Endodermal cell (in vitro differentiated cells): ENCODE data around the gene CBR3. TPM values are rescaled to one million over a fixed set of nuclear protein-coding genes. Genes with fewer than 3 reads are reported as not detected.
"Not testable (repeated sequence)": the region's sequence is repeated elsewhere in the genome, so short reads cannot be mapped to it uniquely, and the experiment has no call there.

Source experiments
- DNase-seq: peaks from one replicate; pipeline ENCODE4 v3.0.0-alpha.2; 2017
- H3K27ac ChIP-seq: 2 replicates; pipeline ENCODE4 v1.5.1; 2013; ENCODE audit warnings: mild to moderate bottlenecking, low read depth, low read length, moderate library complexity
- H3K27me3 ChIP-seq: 2 replicates; pipeline ENCODE4 v1.6.1; 2013; ENCODE audit warnings: mild to moderate bottlenecking, low read length, moderate library complexity; ENCODE audit not compliant: insufficient read depth, control insufficient read depth, poor library complexity, severe bottlenecking
- H3K36me3 ChIP-seq: 2 replicates; pipeline ENCODE4 v1.7.0; 2013; ENCODE audit warnings: mild to moderate bottlenecking, low read length, moderate library complexity; ENCODE audit not compliant: control insufficient read depth, insufficient read depth
- H3K4me1 ChIP-seq: one replicate; pipeline ENCODE4 v1.7.0; 2013; ENCODE audit warnings: low read length; ENCODE audit not compliant: control insufficient read depth, insufficient read depth
- H3K4me3 ChIP-seq: 2 replicates; pipeline ENCODE4 v1.5.1; 2013; ENCODE audit warnings: mild to moderate bottlenecking, low read length, moderate library complexity
- H3K9ac ChIP-seq: 2 replicates; pipeline ENCODE4 v1.6.1; 2013; ENCODE audit warnings: mild to moderate bottlenecking, low read length, moderate library complexity; ENCODE audit not compliant: poor library complexity, severe bottlenecking; ENCODE audit errors: extremely low read depth
- H3K9me3 ChIP-seq: 2 replicates; pipeline ENCODE4 v1.6.1; 2013; ENCODE audit warnings: mild to moderate bottlenecking, low read length, moderate library complexity; ENCODE audit not compliant: control insufficient read depth
- H3K27ac Mint-ChIP-seq: 2 replicates; pipeline ENCODE4 v1.8.0; 2020; ENCODE audit warnings: mixed read lengths
- H3K27me3 Mint-ChIP-seq: 2 replicates; pipeline ENCODE4 v1.8.0; 2021; ENCODE audit warnings: mild to moderate bottlenecking, mixed read lengths; ENCODE audit not compliant: insufficient read depth
- H3K36me3 Mint-ChIP-seq: 2 replicates; pipeline ENCODE4 v1.8.0; 2020; ENCODE audit warnings: low read depth, mixed read lengths
- H3K4me1 Mint-ChIP-seq: 2 replicates; pipeline ENCODE4 v1.8.0; 2020; ENCODE audit warnings: mixed read lengths
- H3K4me3 Mint-ChIP-seq: 2 replicates; pipeline ENCODE4 v1.8.0; 2020; ENCODE audit warnings: mild to moderate bottlenecking, moderate library complexity, mixed read lengths
- H3K9me3 Mint-ChIP-seq: 2 replicates; pipeline ENCODE4 v1.8.0; 2020; ENCODE audit warnings: mild to moderate bottlenecking, mixed read lengths
- CTCF ChIP-seq: fragments of 200-600 bp; sonication (generic); conservative IDR thresholded peaks from 2 replicates; pipeline ENCODE4 v1.5.0; 2021; ENCODE audit warnings: antibody characterized with exemption, mild to moderate bottlenecking
- WGBS, 2 experiments: methylation state at CpG; one replicate each; pipeline versions ENCODE4 v1.1.5 to v1.1.7; 2013; ENCODE audit warnings: missing lambda C conversion rate in 2 of 2, mixed read lengths in 1 of 2; ENCODE audit not compliant: insufficient coverage in 1 of 2, insufficient read length in 1 of 2; 5-methylcytosine and 5-hydroxymethylcytosine counted together
- total RNA-seq, 2 donors: library from RNA; stranded (reverse); fragmentation: NEBNext Ultra II Directional in 1 of 2; extraction: Animal tissue kit (Norgen Biotek cat#: 25700) in 1 of 2; gene quantifications; 2 replicates in 1 of 2; 3 replicates in 1 of 2; pipeline ENCODE4 v1.2.1, GENCODE V29; 2021

Gene CBR3
- total RNA-seq, 2 donors from 2014 or later = not detected

- H3K4me1 Mint-ChIP-seq = peaks cover 5% of the 10 kb centered on the region
- TF ChIP-seq CTCF = peak; percentile 96
- Histone ChIP-seq H3K36me3 (no peaks in the 10 kb centered on the region), H3K9me3 (no peaks in the 10 kb centered on the region), H3K4me1 (no peaks in the 10 kb centered on the region), H3K27ac (no peak overlapping the region), H3K4me3 (no peak overlapping the region), H3K27me3 (peaks cover 16% of the 10 kb centered on the region), H3K9ac (no peak overlapping the region)
- H3K27ac Mint-ChIP-seq = no peak overlapping the region
- no peak overlapping the region for H3K4me3 Mint-ChIP-seq
- DNase-seq = peak; percentile 95
- peaks cover 21% of the 10 kb centered on the region for H3K27me3 Mint-ChIP-seq
- 2 to 11% methylated on average over 5 to 6 of the region's 6 CpGs for WGBS, 2 experiments
- H3K36me3 Mint-ChIP-seq = no peaks in the 10 kb centered on the region
- no peaks in the 10 kb centered on the region for H3K9me3 Mint-ChIP-seq
These were observed 6.6 kb downstream of the CBR3 start for GRCh38 chr21:36141513-36141925.

GRCh38 chr21:36144233-36144632 is 9.4 kb downstream of the CBR3 start:
- WGBS, 2 experiments = 66% methylated on average over 2 of the region's 6 CpGs; no CpG with 5 or more reads in 1 of the 2 experiments
- H3K27me3 ChIP-seq, H3K4me1 Mint-ChIP-seq, H3K9me3 Mint-ChIP-seq, DNase-seq, H3K27ac Mint-ChIP-seq, H3K4me3 Mint-ChIP-seq, H3K36me3 ChIP-seq, H3K4me3 ChIP-seq, H3K36me3 Mint-ChIP-seq, H3K9ac ChIP-seq, H3K4me1 ChIP-seq, H3K27ac ChIP-seq, H3K9me3 ChIP-seq, H3K27me3 Mint-ChIP-seq: not testable (repeated sequence)

GRCh38 chr21:36145259-36145658 is 10.4 kb downstream of the CBR3 start:
- Histone ChIP-seq H3K27ac (no peak overlapping the region), H3K36me3 (no peaks in the 10 kb centered on the region), H3K27me3 (no peaks in the 10 kb centered on the region), H3K9ac (no peak overlapping the region), H3K9me3 (no peaks in the 10 kb centered on the region), H3K4me3 (no peak overlapping the region), H3K4me1 (no peaks in the 10 kb centered on the region)
- Mint-ChIP-seq H3K4me1 (peaks cover 5% of the 10 kb centered on the region), H3K27me3 (no peaks in the 10 kb centered on the region), H3K27ac (no peak overlapping the region), H3K9me3 (no peaks in the 10 kb centered on the region), H3K36me3 (no peaks in the 10 kb centered on the region), H3K4me3 (no peak overlapping the region)
- 83 to 90% methylated on average over 1 to 3 of the region's 3 CpGs for WGBS, 2 experiments
- TF ChIP-seq CTCF = no peak
- DNase-seq = no peak

- H3K36me3 Mint-ChIP-seq = no peaks in the 10 kb centered on the region
- H3K9me3 ChIP-seq = no peaks in the 10 kb centered on the region
- no peak overlapping the region for H3K4me3 Mint-ChIP-seq
- no peak for TF ChIP-seq CTCF
- H3K9ac ChIP-seq = no peak overlapping the region
- H3K36me3 ChIP-seq = no peaks in the 10 kb centered on the region
- no peaks in the 10 kb centered on the region for H3K9me3 Mint-ChIP-seq
- no peak for DNase-seq
- no peaks in the 10 kb centered on the region for H3K27me3 ChIP-seq
- no peak overlapping the region for H3K4me3 ChIP-seq
- no peak overlapping the region for H3K27ac Mint-ChIP-seq
- WGBS, 2 experiments = 92 to 93% methylated on average over 3 to 5 of the region's 5 CpGs
- H3K27me3 Mint-ChIP-seq = no peaks in the 10 kb centered on the region
- H3K27ac ChIP-seq = no peak overlapping the region
- no peaks in the 10 kb centered on the region for H3K4me1 ChIP-seq
- no peaks in the 10 kb centered on the region for H3K4me1 Mint-ChIP-seq
These were observed 13.0 kb downstream of the CBR3 start for GRCh38 chr21:36147911-36148310.
